ENCODE measurements around the gene MTG1. TPM values are rescaled to one million over a fixed set of nuclear protein-coding genes. Genes with fewer than 3 reads are reported as not detected.
"Not testable (repeated sequence)": the region's sequence is repeated elsewhere in the genome, so short reads cannot be mapped to it uniquely, and the experiment has no call there.

MTG1 gene
- total RNA-seq, 2 experiments from 2014 or later, result 46.9 to 52.1 TPM

DNA sequence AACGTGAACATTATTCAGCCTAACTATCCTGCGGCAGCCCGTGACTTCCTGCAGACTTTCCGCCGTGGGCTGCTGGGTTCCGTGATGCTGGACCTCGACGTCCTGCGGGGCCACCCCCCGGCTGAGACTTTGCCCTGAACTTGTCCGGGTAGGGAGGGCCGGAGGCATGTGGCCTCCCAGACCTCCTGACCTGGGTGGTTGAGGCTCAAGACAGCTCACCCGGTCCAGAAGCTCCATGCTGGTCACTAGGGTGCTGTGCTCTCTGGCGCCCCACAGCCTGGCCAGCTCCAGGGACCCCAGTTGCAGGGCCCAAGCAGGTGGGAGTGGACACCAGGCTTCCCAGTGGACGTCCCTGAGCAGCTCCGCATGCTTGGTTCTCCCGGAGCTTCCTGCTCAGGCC lies 26.1 kb downstream of the MTG1 start:
- ATAC-seq, result no peak
- ChIA-PET CTCF (interaction anchor here (0.9 kb wide), 1 partner anchor 17 kb away, joined by 3 read pairs; no protein-coding TSS in a partner anchor), POLR2A (no interaction called here)
- DNase-seq, result no peak
- H3K36me3 Mint-ChIP-seq (ENCODE audit: low read depth), result peaks cover 17% of the 10 kb centered on the region
- H3K4me3 Mint-ChIP-seq, result no peak overlapping the region
- H3K27ac Mint-ChIP-seq, result no peak overlapping the region
- intact Hi-C loops (cut with DNase I, micrococcal nuclease), result no loop called here
- no peaks in the 10 kb centered on the region for H3K4me1 Mint-ChIP-seq
- H3K9me3 Mint-ChIP-seq (ENCODE audit: low read depth), result peaks cover 2% of the 10 kb centered on the region
- H3K27me3 Mint-ChIP-seq, result peaks cover 2% of the 10 kb centered on the region

DNA sequence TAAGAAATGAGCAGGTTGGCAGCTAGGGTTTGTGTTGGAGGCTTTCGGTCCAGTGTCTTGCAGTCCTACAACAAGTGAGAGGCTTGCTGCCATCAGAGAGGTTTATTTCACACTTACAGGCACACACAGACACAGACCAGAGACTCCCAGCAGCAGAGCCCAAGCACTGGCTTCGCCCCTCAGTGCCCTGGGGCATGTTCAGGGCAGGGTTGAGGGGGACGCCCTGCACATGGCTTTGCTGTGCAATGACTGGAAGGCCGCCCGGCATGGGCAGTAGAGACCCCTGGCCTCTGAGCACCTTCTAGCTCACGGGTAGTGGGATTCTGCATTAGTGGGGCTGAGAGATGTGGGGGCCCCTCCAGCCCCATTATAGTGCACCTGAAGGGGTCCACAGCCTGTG lies 26.6 kb downstream of the MTG1 start:
- ChIA-PET POLR2A (no interaction called here), CTCF (interaction anchor here (0.9 kb wide), 1 partner anchor 17 kb away, joined by 3 read pairs; no protein-coding TSS in a partner anchor)
- Mint-ChIP-seq H3K4me1 (no peaks in the 10 kb centered on the region), H3K36me3 (ENCODE audit: low read depth) (peaks cover 12% of the 10 kb centered on the region), H3K9me3 (ENCODE audit: low read depth) (peaks cover 2% of the 10 kb centered on the region), H3K4me3 (no peak overlapping the region), H3K27ac (no peak overlapping the region), H3K27me3 (peaks cover 2% of the 10 kb centered on the region)
- no peak for DNase-seq
- intact Hi-C loops (cut with DNase I, micrococcal nuclease), result no loop called here
- ATAC-seq, result no peak

DNA sequence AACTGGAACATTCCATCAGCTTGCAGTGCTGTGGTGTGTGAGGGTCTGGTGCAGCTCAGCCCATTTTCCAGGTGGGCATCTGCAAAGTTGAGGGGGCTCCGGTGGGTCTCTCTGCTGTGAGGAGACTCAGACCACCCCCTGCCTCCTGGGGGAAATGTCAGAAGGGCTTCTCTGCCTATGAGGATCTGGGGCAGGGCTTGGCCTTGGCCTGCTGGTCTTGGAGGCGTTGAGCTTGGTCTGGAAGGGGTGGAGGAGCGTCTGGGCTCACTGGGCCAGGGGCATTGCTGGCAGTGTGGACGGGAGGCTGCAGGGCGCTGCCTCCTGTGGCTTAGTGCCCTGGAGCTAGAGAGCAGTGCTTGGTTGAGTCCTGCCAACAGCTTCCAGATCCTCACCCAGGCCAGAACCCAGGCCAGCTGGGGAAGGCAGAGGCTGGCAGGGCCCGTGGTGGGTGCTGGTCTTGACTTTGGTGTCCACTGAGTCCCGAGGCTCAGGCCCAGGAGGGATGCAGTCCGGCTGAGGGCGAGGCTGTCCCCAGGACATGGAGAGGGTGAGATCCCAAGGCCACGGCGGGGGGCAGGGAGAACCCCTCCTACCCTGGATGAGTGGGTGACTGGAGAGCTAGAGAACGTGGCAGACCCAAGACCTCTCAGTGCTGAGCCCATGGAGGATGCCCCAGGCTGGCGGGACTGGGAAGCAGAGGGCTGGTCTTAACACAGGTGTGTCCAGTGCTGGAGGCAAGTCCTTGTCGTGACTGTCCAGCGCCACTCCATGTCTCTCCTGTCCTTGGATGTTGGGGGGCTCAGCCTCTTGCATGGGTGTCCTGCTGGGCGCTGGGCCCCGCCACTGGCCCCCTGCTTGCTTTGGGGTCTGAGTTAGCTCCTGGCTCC lies 27.6 kb downstream of the MTG1 start:
- Mint-ChIP-seq H3K9me3 (ENCODE audit: low read depth) (no peaks in the 10 kb centered on the region), H3K27me3 (peaks cover 2% of the 10 kb centered on the region), H3K4me1 (no peaks in the 10 kb centered on the region), H3K4me3 (no peak overlapping the region), H3K27ac (no peak overlapping the region), H3K36me3 (ENCODE audit: low read depth) (peaks cover 6% of the 10 kb centered on the region)
- intact Hi-C loops (cut with DNase I, micrococcal nuclease), result no loop called here
- ATAC-seq, result no peak
- POLR2A ChIA-PET, result no interaction called here
- no peak for DNase-seq
- CTCF ChIA-PET, result interaction anchor here (0.5 kb wide), 1 partner anchor 99 kb away, joined by 3 read pairs; no protein-coding TSS in a partner anchor

DNA sequence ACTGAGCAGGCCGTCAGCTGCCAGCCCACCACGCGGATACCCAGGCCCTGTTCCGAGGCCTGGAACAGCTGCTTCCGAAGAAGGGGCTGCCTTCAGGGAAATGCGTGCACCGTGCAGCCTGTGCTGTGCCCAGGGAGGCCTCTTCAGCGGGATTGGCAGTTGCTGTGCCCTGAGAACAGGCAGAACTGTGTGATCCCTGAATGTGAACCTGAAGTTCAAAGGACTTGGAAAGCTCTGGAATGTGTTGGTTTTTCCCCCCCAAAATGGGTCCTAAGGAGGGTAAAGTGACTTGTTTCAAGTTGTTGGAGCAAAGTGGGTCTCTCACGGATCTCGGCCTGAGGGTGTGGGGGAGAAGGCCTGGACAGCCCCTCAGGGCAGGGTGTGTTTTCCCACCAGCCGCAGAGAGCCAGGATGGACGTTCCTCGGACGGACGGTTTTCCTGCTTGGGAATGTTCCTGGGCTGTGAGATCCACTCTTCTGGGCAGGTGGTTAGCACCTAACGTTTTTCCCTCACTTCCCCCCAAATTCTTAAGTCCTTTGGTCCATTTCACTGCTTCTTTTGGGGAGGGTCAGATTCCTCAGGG lies 28.4 kb downstream of the MTG1 start:
- Mint-ChIP-seq H3K9me3 (ENCODE audit: low read depth) (no peaks in the 10 kb centered on the region), H3K27me3 (peaks cover 2% of the 10 kb centered on the region), H3K4me3 (no peak overlapping the region), H3K4me1 (no peaks in the 10 kb centered on the region), H3K27ac (no peak overlapping the region), H3K36me3 (ENCODE audit: low read depth) (peaks cover 6% of the 10 kb centered on the region)
- ATAC-seq (no peak), DNase-seq (no peak)
- POLR2A ChIA-PET, result no interaction called here
- CTCF ChIA-PET, result no interaction called here
- intact Hi-C loops (cut with DNase I, micrococcal nuclease), result no loop called here

DNA sequence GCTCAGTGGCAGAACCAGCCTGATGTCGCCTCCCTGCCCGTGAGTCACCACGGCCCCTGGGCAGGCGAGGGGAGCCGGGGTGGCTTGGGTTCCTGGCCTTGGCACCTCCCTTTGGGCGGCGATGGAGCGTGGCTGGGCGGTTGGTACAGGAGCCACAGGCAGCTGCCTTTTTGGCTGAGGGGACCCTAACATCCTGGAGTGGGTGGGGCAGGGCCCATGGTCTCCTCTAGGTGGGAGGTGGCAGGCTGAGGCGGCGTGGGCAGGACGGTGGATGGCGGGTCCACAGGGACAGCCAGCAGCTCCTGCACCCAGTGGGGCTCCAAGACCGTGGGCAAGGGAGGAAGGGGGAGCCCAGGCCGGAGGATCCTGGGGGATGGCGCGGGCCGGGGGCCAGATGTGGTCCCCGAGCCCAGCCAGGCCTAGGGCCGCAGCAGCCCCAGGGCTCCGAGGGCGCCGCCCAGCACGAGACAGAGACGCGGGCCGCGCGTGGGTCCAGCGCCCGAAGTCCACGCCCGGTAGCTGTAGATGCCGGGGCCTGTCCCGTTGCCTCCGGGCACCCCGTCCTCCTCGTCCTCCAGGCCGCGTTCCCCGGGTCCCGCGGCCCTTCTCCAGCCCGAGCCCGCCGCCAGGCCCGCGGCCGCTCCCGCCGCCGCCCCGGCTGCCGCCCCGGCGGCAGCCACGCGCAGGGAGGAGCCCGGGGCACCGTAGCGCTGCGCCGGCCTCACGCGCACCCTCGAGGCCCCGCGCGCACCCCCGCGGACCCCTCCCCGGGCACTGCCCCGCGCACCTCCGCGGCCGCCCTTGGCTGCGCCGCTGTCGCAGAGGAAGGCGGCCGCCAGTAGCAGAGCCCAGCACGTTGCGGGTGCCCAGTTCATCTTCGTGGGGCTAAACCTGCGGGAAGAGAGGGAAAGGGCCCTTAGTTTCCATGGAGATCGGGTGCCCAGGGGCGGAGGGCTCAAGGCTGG lies 29.1 kb downstream of the MTG1 start:
- intact Hi-C loops (cut with DNase I, micrococcal nuclease), result no loop called here
- peaks cover 6% of the 10 kb centered on the region for H3K36me3 Mint-ChIP-seq (ENCODE audit: low read depth)
- no peak overlapping the region for H3K27ac Mint-ChIP-seq
- no peaks in the 10 kb centered on the region for H3K4me1 Mint-ChIP-seq
- no peaks in the 10 kb centered on the region for H3K9me3 Mint-ChIP-seq (ENCODE audit: low read depth)
- CTCF ChIA-PET, result no interaction called here
- peak; percentile 43 for ATAC-seq
- no peak overlapping the region for H3K4me3 Mint-ChIP-seq
- no peak for DNase-seq
- POLR2A ChIA-PET, result no interaction called here
- H3K27me3 Mint-ChIP-seq, result peaks cover 2% of the 10 kb centered on the region

DNA sequence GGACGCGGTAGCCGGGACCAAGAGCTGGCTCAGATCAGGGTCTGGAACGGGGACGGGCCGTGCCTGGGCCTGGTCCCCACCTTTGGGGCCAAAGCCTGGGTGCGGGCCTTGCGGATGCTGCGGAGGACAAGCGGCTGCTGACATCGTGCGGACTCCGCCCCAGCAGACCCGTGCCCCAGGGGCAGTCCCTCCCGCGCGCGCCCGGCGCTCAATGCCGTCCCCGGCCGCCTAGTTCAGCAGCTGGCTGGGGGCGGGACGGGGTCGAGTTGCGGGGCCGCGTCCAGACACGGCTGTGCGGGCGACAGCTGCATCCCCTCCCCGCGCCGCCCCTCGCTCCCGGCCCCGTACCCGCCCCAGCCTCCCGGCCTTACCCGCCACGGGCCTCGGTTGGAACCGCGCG lies 30.1 kb downstream of the MTG1 start:
- H3K4me3 Mint-ChIP-seq; H3K9me3 Mint-ChIP-seq (ENCODE audit: low read depth); DNase-seq; intact Hi-C loops (cut with DNase I, micrococcal nuclease); H3K27me3 Mint-ChIP-seq; H3K4me1 Mint-ChIP-seq; CTCF ChIA-PET; H3K27ac Mint-ChIP-seq; ATAC-seq; H3K36me3 Mint-ChIP-seq (ENCODE audit: low read depth); POLR2A ChIA-PET: not testable (repeated sequence)

DNA sequence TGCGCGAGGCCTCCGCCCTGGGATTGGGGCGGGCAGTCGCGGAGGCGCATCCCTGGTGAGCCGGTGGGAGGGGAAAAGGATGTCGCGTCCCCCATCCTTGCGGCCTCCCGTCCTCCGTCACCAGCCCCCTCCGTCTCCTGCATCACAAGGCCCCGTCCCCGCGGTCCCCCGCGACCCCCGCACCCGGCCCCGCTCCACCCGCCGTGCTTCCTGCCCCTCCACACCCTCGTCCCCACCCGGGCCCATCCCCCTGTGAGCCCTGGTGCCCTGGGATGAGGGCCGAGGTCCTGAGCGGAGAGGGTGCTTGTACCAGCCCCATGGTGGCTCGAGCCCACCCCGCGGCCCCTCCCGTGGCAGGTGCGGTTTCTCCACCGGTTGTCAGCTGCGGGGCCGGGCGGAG lies 30.6 kb downstream of the MTG1 start, which contains the start of gene SPRN:
SPRN (minus strand) TSS at position 25 of the 400 bp plus-strand sequence. CDS start 944 bp downstream, outside the sequence.
- not testable (repeated sequence) for ATAC-seq

DNA sequence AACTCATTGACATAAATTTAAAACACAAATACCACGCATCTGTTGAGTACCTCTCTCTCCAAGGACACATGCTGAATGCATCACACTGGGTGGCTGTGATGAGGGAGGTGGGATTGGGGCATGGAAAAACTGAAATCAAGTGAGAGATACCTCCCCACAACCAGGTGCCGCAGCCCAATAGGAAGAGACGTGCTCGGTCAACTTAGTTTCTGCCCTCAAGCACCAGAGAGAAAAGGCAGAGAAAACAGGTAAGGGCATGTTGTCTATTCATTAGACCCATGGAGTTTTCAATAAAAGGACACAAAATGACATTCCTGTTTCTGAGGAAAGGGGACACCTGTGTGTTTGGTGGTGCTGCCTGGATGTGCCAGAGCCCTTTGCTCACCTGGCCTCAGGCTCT lies 35.6 kb downstream of the MTG1 start:
- H3K27ac Mint-ChIP-seq; H3K36me3 Mint-ChIP-seq (ENCODE audit: low read depth); H3K27me3 Mint-ChIP-seq; POLR2A ChIA-PET; CTCF ChIA-PET; DNase-seq; H3K4me1 Mint-ChIP-seq; ATAC-seq; H3K9me3 Mint-ChIP-seq (ENCODE audit: low read depth); H3K4me3 Mint-ChIP-seq: not testable (repeated sequence)
- intact Hi-C loops (cut with DNase I, micrococcal nuclease), result loop anchor here (2.0 to 5.0 kb wide), 2 partner anchors 143 kb away; no protein-coding TSS in a partner anchor

More for the DNA sequence above, 30.6 kb downstream of the MTG1 start, which contains the start of gene SPRN:
- CTCF ChIA-PET; H3K27me3 Mint-ChIP-seq; DNase-seq; H3K9me3 Mint-ChIP-seq (ENCODE audit: low read depth); H3K4me3 Mint-ChIP-seq; H3K36me3 Mint-ChIP-seq (ENCODE audit: low read depth); intact Hi-C loops (cut with DNase I, micrococcal nuclease); POLR2A ChIA-PET; H3K27ac Mint-ChIP-seq; H3K4me1 Mint-ChIP-seq: not testable (repeated sequence)

DNA sequence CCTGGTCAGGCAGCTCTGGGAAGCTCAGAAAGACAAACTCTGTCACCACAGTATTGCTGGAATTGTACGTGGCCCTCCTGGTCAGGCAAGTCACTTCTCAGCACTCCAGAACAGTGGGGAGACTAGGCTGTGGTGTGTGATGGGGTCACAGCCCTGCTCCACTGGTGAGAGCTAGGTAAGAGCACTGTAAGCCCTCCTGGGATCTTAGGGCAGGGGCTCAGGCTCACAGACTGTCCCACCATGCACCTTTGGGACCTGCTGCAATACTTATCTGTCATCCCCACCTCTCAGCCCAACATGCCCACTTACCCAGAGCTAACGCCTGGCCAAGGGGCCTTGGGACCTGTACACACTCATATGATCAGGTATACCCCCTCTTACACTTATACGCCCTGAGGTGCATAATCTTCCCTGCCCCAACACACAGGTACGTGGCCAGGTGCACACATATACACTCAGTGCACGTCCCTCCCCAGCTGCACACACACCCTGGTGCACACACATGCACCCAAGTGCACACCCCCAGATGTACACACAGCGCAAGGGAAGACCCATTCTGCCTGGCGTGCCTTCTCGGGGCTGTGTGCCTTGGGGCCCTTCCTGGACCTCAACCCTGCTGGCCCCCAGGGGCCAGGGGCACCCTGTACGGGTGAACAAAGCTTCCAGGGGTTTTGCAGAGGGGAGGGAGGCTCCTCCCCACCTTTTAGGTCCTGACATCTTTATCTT lies 38.1 kb downstream of the MTG1 start:
- peaks cover 12% of the 10 kb centered on the region for H3K27me3 Mint-ChIP-seq
- H3K4me3 Mint-ChIP-seq; POLR2A ChIA-PET; H3K36me3 Mint-ChIP-seq (ENCODE audit: low read depth); ATAC-seq; intact Hi-C loops (cut with DNase I, micrococcal nuclease); H3K4me1 Mint-ChIP-seq; H3K27ac Mint-ChIP-seq; DNase-seq; H3K9me3 Mint-ChIP-seq (ENCODE audit: low read depth); CTCF ChIA-PET: not testable (repeated sequence)

DNA sequence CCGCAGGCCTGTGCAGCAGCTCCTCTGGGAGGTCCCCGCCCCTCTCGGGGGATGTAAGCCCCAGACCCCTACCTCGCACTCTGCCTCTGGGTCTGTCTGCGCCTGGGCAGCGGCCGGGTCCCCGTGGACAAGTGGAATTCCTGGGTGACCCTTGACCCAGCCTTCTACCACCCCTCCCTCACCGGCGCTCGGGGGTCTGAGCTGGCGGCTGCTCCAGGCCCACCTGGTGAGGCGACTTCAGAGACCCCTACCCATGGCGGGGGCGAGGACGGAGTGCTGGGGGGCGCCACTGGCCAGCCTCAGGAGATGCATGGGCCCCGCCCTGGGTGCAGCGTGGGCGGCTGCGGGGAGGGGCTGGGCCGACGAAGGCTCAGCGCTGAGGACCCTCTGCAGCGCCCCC lies 38.8 kb downstream of the MTG1 start:
- POLR2A ChIA-PET; H3K36me3 Mint-ChIP-seq (ENCODE audit: low read depth); DNase-seq; CTCF ChIA-PET; H3K4me3 Mint-ChIP-seq; ATAC-seq; H3K4me1 Mint-ChIP-seq; H3K9me3 Mint-ChIP-seq (ENCODE audit: low read depth); H3K27ac Mint-ChIP-seq; intact Hi-C loops (cut with DNase I, micrococcal nuclease): not testable (repeated sequence)
- H3K27me3 Mint-ChIP-seq, result peaks cover 12% of the 10 kb centered on the region

Measured in activated CD4-positive, alpha-beta T cell treated with anti-CD3 and anti-CD28 coated beads for 36 hours (primary cell).